DMS53 (cell line): ENCODE data around the gene HERC3.

Experiments
- DNase-seq: peaks from one replicate; lab custom pipeline; 2025; lab: John Stamatoyannopoulos, UW

Gene HERC3

GRCh38 chr4:88720451-88721428, 128.5 kb downstream of the HERC3 start:
- no peak for DNase-seq

- DNase-seq = no peak
These were observed 130.0 kb downstream of the HERC3 start for GRCh38 chr4:88722276-88722780.

GRCh38 chr4:88722828-88723227, 130.5 kb downstream of the HERC3 start:
- no peak for DNase-seq

- DNase-seq = no peak
These were observed 132.1 kb downstream of the HERC3 start for GRCh38 chr4:88724406-88724805.

GRCh38 chr4:88725143-88725542, 132.9 kb downstream of the HERC3 start:
- DNase-seq = no peak

GRCh38 chr4:88725986-88726385, 133.7 kb downstream of the HERC3 start:
- no peak for DNase-seq

- DNase-seq = no peak
These were observed 135.9 kb downstream of the HERC3 start for GRCh38 chr4:88728146-88728545.

- no peak for DNase-seq
These were observed 137.0 kb downstream of the HERC3 start for GRCh38 chr4:88729146-88729760.

GRCh38 chr4:88730811-88731210, 138.5 kb downstream of the HERC3 start:
- no peak for DNase-seq

- no peak for DNase-seq
These were observed 139.1 kb downstream of the HERC3 start for GRCh38 chr4:88731381-88731780.

- no peak for DNase-seq
These were observed 140.6 kb downstream of the HERC3 start for GRCh38 chr4:88732714-88733368.

GRCh38 chr4:88734403-88734949, 142.2 kb downstream of the HERC3 start:
- no peak for DNase-seq

GRCh38 chr4:88735564-88735963, 143.3 kb downstream of the HERC3 start:
- DNase-seq = no peak

GRCh38 chr4:88736264-88736663, 144.0 kb downstream of the HERC3 start:
- no peak for DNase-seq

GRCh38 chr4:88737307-88737941, 145.1 kb downstream of the HERC3 start:
- DNase-seq = no peak

- no peak for DNase-seq
These were observed 145.9 kb downstream of the HERC3 start for GRCh38 chr4:88738180-88738579.

GRCh38 chr4:88742561-88742960, 150.3 kb downstream of the HERC3 start:
- no peak for DNase-seq

- DNase-seq = no peak
These were observed 151.4 kb downstream of the HERC3 start for GRCh38 chr4:88743696-88744095.

GRCh38 chr4:88744609-88745008, 152.3 kb downstream of the HERC3 start:
- no peak for DNase-seq

- no peak for DNase-seq
These were observed 152.9 kb downstream of the HERC3 start for GRCh38 chr4:88745175-88745574.

- no peak for DNase-seq
These were observed 153.4 kb downstream of the HERC3 start for GRCh38 chr4:88745581-88746163.
